ENCODE results near the gene SLC7A5. TPM values are rescaled to one million over a fixed set of nuclear protein-coding genes. Genes with fewer than 3 reads are reported as not detected.

Gene SLC7A5
- polyA plus RNA-seq, 2 of the 4 experiments (the other 2 are of a cell fraction) = 265 to 972 TPM

- POLR2A ChIA-PET = interaction anchor here (0.8 to 3.7 kb wide), 2 partner anchors 15 to 33 kb away, joined by 5 to 44 read pairs; no protein-coding TSS in a partner anchor
- CTCF ChIA-PET = interaction anchor here (0.6 to 10.0 kb wide), 10 partner anchors 10 to 114 kb away, joined by 3 to 147 read pairs (median 4); no protein-coding TSS in a partner anchor
- H3K27ac ChIP-seq = peak overlapping the region; percentile 95 to 96
- H3K4me2 ChIP-seq = peak overlapping the region; percentile 72; the same call in 1 of the 3 replicates
- 92% methylated on average over 7 of the region's 7 CpGs for WGBS (ENCODE audit: missing lambda C conversion rate)
- ATAC-seq (no peak), DNase-seq (ENCODE audit: low read depth in 1 of 2, low spot score in 1 of 2) (no peak), FAIRE-seq (no peak)
- H3K9me3 ChIP-seq = no peaks in the 10 kb centered on the region
- no peak for TF ChIP-seq HES2 (IDR thresholded peaks at IDR 0.05)
- no peak for TF ChIP-seq USF2 (IDR thresholded peaks at IDR 0.05)
- TF ChIP-seq KDM1A (IDR thresholded peaks at IDR 0.05; ENCODE audit: low read depth) = no peak
- no peak for TF ChIP-seq EHF (CRISPR knock-in tag; IDR thresholded peaks at IDR 0.05)
- no peak for TF ChIP-seq SREBF2 (IDR thresholded peaks at IDR 0.05)
- no peak for TF ChIP-seq NR3C1 (IDR thresholded peaks at IDR 0.05)
- TF ChIP-seq PBX3 (IDR thresholded peaks at IDR 0.05) = no peak
- TF ChIP-seq HMGXB4 (CRISPR knock-in tag; IDR thresholded peaks at IDR 0.05; ENCODE audit: borderline replicate concordance) = no peak
- no peak for TF ChIP-seq HEYL (CRISPR knock-in tag; IDR thresholded peaks at IDR 0.05)
- no peak for TF ChIP-seq HOXB13 (CRISPR knock-in tag; IDR thresholded peaks at IDR 0.05; ENCODE audit: low read depth)
- TF ChIP-seq BHLHE40 (IDR thresholded peaks at IDR 0.05; ENCODE audit: low read depth, low read length) = no peak
- TF ChIP-seq FOSL2 (IDR thresholded peaks at IDR 0.05) = no peak
- TF ChIP-seq FOSL2 (CRISPR knock-in tag; IDR thresholded peaks at IDR 0.05) = no peak
- TF ChIP-seq ATOH8 (CRISPR knock-in tag; IDR thresholded peaks at IDR 0.05; ENCODE audit: low read depth) = no peak
- no peak for TF ChIP-seq NFE2L2 (conservative IDR thresholded peaks at IDR 0.05; ENCODE audit: low read length)
- no peak for TF ChIP-seq MYC (IDR thresholded peaks at IDR 0.05; ENCODE audit: borderline replicate concordance, low read length)
- no peak for TF ChIP-seq EHMT2 (IDR thresholded peaks at IDR 0.05; ENCODE audit: low read depth)
- no peak for TF ChIP-seq POLR2A (IDR thresholded peaks at IDR 0.05; ENCODE audit: low read length)
- no peak for TF ChIP-seq CBX2 (IDR thresholded peaks at IDR 0.05; ENCODE audit: borderline replicate concordance, low read depth)
- no peak overlapping the region for H3K4me3 ChIP-seq
- H3K4me1 ChIP-seq = peaks cover 73% of the 10 kb centered on the region
Measured at GRCh38 chr16:87792205-87792565, 77.1 kb downstream of the SLC7A5 start.

- H3K4me3 ChIP-seq = no peak overlapping the region
- ChIA-PET POLR2A (interaction anchor here (0.8 to 3.7 kb wide), 9 partner anchors 12 to 79 kb away, joined by 5 to 44 read pairs (median 17); partner anchors contain the start of gene SLC7A5), CTCF (interaction anchor here (0.6 to 10.0 kb wide), 13 partner anchors 11 to 80 kb away, joined by 3 to 147 read pairs (median 13); no protein-coding TSS in a partner anchor)
- no peaks in the 10 kb centered on the region for H3K9me3 ChIP-seq
- WGBS (ENCODE audit: missing lambda C conversion rate) = 86% methylated on average over 28 of the region's 32 CpGs
- no peak for FAIRE-seq
- H3K27ac ChIP-seq = peak overlapping the region; percentile 95 to 96
- H3K4me1 ChIP-seq = peaks cover 75% of the 10 kb centered on the region
- DNase-seq (ENCODE audit: low read depth in 1 of 2, low spot score in 1 of 2) = no peak
- no peak for ATAC-seq
- peak overlapping the region; percentile 72 for H3K4me2 ChIP-seq
- TF ChIP-seq ZFP36 (IDR thresholded peaks at IDR 0.05; ENCODE audit: borderline replicate concordance, partially characterized antibody) = no peak
- TF ChIP-seq ATOH8 (CRISPR knock-in tag; IDR thresholded peaks at IDR 0.05; ENCODE audit: low read depth) = 0 out of 2 replicates have a peak, but pooled peaks have one; percentile 17
- TF ChIP-seq REST (IDR thresholded peaks at IDR 0.05) = no peak
Measured at GRCh38 chr16:87791295-87792204, 77.8 kb downstream of the SLC7A5 start.

All from A549 (cell line).